Measurements from ENCODE around the gene TLL2. TPM values are rescaled to one million over a fixed set of nuclear protein-coding genes. Genes with fewer than 3 reads are reported as not detected.

TLL2 gene
- total and polyA plus RNA-seq, 9 of the 15 experiments (the other 6 are each of a cell fraction or from before 2014, with no cell fraction given), result 0.09 TPM; not detected in 8

DNA sequence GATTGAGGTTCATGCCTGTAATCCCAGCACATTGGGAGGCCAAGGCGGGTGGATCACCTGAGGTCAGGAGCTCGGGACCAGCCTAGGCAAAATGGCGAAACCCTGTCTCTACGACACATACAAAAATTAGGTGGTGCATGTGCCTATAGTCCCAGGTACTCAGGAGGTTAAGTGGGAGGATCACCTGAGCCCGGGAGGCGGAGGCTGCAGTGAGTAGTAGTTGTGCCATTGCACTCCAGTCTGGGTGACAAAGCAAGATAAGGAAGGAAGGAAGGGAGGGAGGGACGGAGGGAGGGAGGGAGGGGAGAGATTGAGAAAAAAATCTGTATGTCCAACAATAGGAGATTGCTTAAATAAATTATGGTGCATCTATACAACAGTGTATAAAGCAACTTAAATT lies 13.2 kb downstream of the TLL2 start:
- H3K27me3 ChIP-seq (ENCODE audit: control insufficient read depth in 2 of 2, insufficient read depth in 2 of 2, low read length in 2 of 2), result peaks cover 0 to 10% of the 10 kb centered on the region in 2 experiments; a peak in 3 of 5 replicates
- H3K36me3 ChIP-seq (ENCODE audit: control insufficient read depth, insufficient read depth, low read length), result no peaks in the 10 kb centered on the region
- no peaks in the 10 kb centered on the region for H3K79me2 ChIP-seq (ENCODE audit: control insufficient read depth, insufficient read depth, low read length)
- H3K9ac ChIP-seq (ENCODE audit: insufficient read depth in 1 of 2, low read depth in 2 of 2, low read length in 2 of 2), result no peak overlapping the region
- no peak overlapping the region for H2AFZ ChIP-seq (ENCODE audit: low read depth, low read length)
- no peaks in the 10 kb centered on the region; a peak in 1 of 5 replicates for H3K4me1 ChIP-seq (replicated peaks in 1 of 2; ENCODE audit: control insufficient read depth in 2 of 2, insufficient read depth in 2 of 2, low read length in 2 of 2)
- 0% methylated on average over 6 of the region's 7 CpGs for WGBS (ENCODE audit: insufficient coverage, low coverage, missing lambda C conversion rate)
- peak in 1 of 4 experiments; percentile 34 for DNase-seq (ENCODE audit: extremely low read depth in 1 of 4, low spot score in 3 of 4)
- TF ChIP-seq ETV6 (IDR thresholded peaks at IDR 0.05; ENCODE audit: borderline replicate concordance in 1 of 2, low read depth in 2 of 2, low read length in 1 of 2) (no peak), ETV6 (CRISPR knock-in tag; IDR thresholded peaks at IDR 0.05; ENCODE audit: borderline replicate concordance) (no peak), ARID1B (IDR thresholded peaks at IDR 0.05) (0 out of 2 replicates have a peak, but pooled peaks have one; percentile 14)
- TF ChIP-seq, protein P1, sequence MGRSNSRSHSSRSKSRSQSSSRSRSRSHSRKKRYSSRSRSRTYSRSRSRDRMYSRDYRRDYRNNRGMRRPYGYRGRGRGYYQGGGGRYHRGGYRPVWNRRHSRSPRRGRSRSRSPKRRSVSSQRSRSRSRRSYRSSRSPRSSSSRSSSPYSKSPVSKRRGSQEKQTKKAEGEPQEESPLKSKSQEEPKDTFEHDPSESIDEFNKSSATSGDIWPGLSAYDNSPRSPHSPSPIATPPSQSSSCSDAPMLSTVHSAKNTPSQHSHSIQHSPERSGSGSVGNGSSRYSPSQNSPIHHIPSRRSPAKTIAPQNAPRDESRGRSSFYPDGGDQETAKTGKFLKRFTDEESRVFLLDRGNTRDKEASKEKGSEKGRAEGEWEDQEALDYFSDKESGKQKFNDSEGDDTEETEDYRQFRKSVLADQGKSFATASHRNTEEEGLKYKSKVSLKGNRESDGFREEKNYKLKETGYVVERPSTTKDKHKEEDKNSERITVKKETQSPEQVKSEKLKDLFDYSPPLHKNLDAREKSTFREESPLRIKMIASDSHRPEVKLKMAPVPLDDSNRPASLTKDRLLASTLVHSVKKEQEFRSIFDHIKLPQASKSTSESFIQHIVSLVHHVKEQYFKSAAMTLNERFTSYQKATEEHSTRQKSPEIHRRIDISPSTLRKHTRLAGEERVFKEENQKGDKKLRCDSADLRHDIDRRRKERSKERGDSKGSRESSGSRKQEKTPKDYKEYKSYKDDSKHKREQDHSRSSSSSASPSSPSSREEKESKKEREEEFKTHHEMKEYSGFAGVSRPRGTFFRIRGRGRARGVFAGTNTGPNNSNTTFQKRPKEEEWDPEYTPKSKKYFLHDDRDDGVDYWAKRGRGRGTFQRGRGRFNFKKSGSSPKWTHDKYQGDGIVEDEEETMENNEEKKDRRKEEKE (IDR thresholded peaks at IDR 0.05; ENCODE audit: borderline replicate concordance in 1 of 2, control insufficient read depth in 1 of 2, low read depth in 2 of 2, low read length in 1 of 2), result no peak
- TF ChIP-seq, protein P2, sequence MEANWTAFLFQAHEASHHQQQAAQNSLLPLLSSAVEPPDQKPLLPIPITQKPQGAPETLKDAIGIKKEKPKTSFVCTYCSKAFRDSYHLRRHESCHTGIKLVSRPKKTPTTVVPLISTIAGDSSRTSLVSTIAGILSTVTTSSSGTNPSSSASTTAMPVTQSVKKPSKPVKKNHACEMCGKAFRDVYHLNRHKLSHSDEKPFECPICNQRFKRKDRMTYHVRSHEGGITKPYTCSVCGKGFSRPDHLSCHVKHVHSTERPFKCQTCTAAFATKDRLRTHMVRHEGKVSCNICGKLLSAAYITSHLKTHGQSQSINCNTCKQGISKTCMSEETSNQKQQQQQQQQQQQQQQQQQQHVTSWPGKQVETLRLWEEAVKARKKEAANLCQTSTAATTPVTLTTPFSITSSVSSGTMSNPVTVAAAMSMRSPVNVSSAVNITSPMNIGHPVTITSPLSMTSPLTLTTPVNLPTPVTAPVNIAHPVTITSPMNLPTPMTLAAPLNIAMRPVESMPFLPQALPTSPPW (CRISPR knock-in tag; IDR thresholded peaks at IDR 0.05), result peak; percentile 57
- TF ChIP-seq, protein P3, sequence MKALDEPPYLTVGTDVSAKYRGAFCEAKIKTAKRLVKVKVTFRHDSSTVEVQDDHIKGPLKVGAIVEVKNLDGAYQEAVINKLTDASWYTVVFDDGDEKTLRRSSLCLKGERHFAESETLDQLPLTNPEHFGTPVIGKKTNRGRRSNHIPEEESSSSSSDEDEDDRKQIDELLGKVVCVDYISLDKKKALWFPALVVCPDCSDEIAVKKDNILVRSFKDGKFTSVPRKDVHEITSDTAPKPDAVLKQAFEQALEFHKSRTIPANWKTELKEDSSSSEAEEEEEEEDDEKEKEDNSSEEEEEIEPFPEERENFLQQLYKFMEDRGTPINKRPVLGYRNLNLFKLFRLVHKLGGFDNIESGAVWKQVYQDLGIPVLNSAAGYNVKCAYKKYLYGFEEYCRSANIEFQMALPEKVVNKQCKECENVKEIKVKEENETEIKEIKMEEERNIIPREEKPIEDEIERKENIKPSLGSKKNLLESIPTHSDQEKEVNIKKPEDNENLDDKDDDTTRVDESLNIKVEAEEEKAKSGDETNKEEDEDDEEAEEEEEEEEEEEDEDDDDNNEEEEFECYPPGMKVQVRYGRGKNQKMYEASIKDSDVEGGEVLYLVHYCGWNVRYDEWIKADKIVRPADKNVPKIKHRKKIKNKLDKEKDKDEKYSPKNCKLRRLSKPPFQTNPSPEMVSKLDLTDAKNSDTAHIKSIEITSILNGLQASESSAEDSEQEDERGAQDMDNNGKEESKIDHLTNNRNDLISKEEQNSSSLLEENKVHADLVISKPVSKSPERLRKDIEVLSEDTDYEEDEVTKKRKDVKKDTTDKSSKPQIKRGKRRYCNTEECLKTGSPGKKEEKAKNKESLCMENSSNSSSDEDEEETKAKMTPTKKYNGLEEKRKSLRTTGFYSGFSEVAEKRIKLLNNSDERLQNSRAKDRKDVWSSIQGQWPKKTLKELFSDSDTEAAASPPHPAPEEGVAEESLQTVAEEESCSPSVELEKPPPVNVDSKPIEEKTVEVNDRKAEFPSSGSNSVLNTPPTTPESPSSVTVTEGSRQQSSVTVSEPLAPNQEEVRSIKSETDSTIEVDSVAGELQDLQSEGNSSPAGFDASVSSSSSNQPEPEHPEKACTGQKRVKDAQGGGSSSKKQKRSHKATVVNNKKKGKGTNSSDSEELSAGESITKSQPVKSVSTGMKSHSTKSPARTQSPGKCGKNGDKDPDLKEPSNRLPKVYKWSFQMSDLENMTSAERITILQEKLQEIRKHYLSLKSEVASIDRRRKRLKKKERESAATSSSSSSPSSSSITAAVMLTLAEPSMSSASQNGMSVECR (CRISPR knock-in tag; IDR thresholded peaks at IDR 0.05), result no peak
- no peak overlapping the region for H3K4me3 ChIP-seq
- CTCF ChIA-PET (ENCODE audit: low intra/inter-chr PET ratio), result no interaction called here
- intact Hi-C loops (cut with micrococcal nuclease), result no loop called here
- H3K27ac ChIP-seq (ENCODE audit: extremely low read depth, low read depth, low read length), result no peak overlapping the region
- H3K4me2 ChIP-seq (ENCODE audit: insufficient read depth, low read length), result no peak overlapping the region
- POLR2A ChIA-PET, result interaction anchor here (0.6 to 1.8 kb wide), 2 partner anchors 10 to 245 kb away, joined by 3 to 5 read pairs; no protein-coding TSS in a partner anchor
- no peaks in the 10 kb centered on the region for H3K9me3 ChIP-seq (replicated peaks; ENCODE audit: control insufficient read depth, insufficient read depth, low read depth, low read length)
- no peak for FAIRE-seq
- in situ Hi-C loops (cut with MboI), result no loop called here
- 0 out of 2 replicates have a peak, but pooled peaks cover 3% of the 10 kb centered on the region for H4K20me1 ChIP-seq (replicated peaks; ENCODE audit: control insufficient read depth, insufficient read depth, low read length)
- BruUV-seq (replicated peaks), result no TSS peak
- ATAC-seq, result peak; percentile 78
- H3K9me1 ChIP-seq (ENCODE audit: control insufficient read depth, insufficient read depth, low read length), result no peaks in the 10 kb centered on the region

All from K562 (cell line).